D721Med (cell line): ENCODE data around the gene TBX2.

ENCODE experiments used
- DNase-seq: peaks from one replicate; pipeline ENCODE4 v3.0.0; 2011; ENCODE audit warnings: low spot score; ENCODE audit not compliant: insufficient read length
- FAIRE-seq: peaks from 2 replicates; lab custom pipeline; 2011; peaks lifted over from hg19 to GRCh38; lab: Jason Lieb, UNC
- TF ChIP-seq, protein P1 (sequence below): IDR thresholded peaks from 2 replicates; pipeline ENCODE4 v1.5.1; 2012; ENCODE audit warnings: mild to moderate bottlenecking, control low read depth; ENCODE audit not compliant: insufficient read depth; ENCODE audit errors: missing control alignments

The TBX2 gene

GRCh38 chr17:61413661-61414126 lies 14.1 kb downstream of the TBX2 start:
- TF ChIP-seq, protein P1, sequence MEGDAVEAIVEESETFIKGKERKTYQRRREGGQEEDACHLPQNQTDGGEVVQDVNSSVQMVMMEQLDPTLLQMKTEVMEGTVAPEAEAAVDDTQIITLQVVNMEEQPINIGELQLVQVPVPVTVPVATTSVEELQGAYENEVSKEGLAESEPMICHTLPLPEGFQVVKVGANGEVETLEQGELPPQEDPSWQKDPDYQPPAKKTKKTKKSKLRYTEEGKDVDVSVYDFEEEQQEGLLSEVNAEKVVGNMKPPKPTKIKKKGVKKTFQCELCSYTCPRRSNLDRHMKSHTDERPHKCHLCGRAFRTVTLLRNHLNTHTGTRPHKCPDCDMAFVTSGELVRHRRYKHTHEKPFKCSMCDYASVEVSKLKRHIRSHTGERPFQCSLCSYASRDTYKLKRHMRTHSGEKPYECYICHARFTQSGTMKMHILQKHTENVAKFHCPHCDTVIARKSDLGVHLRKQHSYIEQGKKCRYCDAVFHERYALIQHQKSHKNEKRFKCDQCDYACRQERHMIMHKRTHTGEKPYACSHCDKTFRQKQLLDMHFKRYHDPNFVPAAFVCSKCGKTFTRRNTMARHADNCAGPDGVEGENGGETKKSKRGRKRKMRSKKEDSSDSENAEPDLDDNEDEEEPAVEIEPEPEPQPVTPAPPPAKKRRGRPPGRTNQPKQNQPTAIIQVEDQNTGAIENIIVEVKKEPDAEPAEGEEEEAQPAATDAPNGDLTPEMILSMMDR, result no peak
- DNase-seq (no peak), FAIRE-seq (no peak)

GRCh38 chr17:61414141-61414935 lies 14.7 kb downstream of the TBX2 start:
- DNase-seq (no peak), FAIRE-seq (no peak)
- TF ChIP-seq, protein P1, result no peak

DNA sequence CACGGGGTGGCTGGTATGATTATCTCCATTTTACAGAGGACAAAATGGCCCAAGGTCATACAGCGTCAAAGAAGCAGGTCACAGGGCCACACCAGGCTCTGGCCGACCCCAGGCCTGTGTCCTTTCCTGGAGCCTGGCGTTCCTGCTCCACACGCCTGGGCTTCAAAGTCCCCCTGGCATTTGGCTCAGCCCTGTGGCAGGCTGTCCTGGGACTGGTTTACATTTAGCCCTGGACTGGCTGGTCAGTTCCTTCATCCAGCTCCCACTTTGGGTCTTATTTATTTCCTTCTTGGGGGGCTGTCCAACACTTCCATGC lies 15.3 kb downstream of the TBX2 start:
- TF ChIP-seq, protein P1, result no peak
- FAIRE-seq (no peak), DNase-seq (no peak)

DNA sequence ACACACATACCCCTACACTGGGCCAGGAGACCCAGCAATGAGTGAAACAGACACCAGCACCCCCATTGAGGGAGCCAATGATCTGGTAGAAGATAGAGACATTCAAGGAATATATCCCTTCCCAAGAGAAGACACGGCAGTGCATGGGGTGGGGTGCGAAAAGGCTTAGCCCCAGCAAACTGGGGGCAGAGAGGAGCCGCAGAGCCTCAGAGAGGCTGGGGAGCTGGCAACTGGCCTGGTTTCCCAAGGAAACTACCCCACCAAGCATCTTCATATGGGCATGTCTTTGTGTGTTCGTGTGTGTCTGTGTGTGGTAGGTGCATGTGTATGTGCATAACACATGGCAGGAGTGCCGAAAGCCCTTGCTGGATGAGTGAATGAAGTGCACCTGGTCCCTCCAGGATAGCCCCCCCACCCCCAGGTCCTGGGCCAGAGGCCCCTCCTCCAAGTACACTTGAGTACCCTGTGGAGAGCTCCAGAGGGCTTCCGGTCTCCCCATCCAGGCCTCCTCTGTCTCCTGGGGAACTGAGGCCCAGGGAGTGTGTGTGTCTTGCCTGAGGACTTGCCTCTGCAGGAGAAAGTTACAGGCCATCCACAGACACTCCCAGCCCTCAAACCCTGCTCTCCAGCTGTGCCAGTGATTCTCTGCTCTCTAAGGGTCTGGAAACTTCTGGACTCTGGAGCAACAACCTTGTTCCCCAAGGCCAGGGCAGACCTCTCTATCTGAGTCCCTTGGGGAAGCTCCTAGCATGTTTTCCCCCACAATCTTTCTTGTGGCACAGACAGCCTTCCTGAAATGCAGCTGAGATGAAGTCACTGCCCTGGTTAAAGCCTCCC lies 15.9 kb downstream of the TBX2 start:
- TF ChIP-seq, protein P1, result no peak
- DNase-seq (no peak), FAIRE-seq (no peak)

GRCh38 chr17:61416211-61416539 lies 16.5 kb downstream of the TBX2 start:
- TF ChIP-seq, protein P1, result no peak
- no peak for FAIRE-seq
- DNase-seq, result no peak

- TF ChIP-seq, protein P1, result peak; percentile 87
- FAIRE-seq (no peak), DNase-seq (peak; percentile 97)
Measured at GRCh38 chr17:61416540-61417363, 17.1 kb downstream of the TBX2 start.
